NCI-H146 (cell line): ENCODE results near the gene AGMO.
A peak's percentile ranks its signal among the peaks of the same experiment; 100 is the strongest.

Source experiments
- DNase-seq: peaks from one replicate; lab custom pipeline; 2025; lab: John Stamatoyannopoulos, UW

Gene AGMO

GRCh38 chr7:15561835-15562234, at the start of gene AGMO:
Gene AGMO (minus strand): TSS chr7:15562015.
- DNase-seq = peak; percentile 80

GRCh38 chr7:15610503-15610902, 48.7 kb upstream of the AGMO start:
- no peak for DNase-seq

GRCh38 chr7:15609287-15609686, 47.5 kb upstream of the AGMO start:
- DNase-seq = no peak

DNA sequence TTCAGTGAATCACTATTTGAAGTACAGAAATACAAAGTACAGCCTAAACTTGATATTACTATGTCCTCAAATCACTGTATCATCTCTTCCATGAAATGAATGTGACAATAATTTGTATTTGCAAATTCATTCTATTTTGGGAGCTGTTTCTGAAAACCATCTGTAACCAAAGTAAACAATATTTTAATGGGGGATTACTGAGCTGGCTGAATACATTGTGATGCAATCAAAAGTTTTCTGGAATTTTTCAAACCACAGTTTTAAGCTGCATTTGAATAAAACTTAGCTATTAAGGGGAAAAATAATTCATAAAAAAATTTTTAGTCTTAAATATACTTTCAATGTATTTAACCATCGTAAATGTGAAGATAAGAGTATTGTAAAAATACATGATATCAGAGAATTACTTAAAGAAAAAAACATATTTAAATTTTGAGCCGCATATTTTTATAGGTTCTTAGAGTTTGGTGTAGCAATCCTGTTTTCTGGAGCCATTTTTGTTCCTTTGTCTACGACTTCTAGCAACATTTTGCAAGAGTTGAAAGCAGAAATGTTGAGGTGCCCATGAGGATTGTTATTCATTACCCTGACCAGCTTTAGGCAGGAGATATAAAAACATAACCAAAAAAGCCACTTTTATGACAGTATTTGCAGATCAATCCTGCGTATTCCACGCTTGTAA, 45.9 kb upstream of the AGMO start:
- DNase-seq = no peak

DNA sequence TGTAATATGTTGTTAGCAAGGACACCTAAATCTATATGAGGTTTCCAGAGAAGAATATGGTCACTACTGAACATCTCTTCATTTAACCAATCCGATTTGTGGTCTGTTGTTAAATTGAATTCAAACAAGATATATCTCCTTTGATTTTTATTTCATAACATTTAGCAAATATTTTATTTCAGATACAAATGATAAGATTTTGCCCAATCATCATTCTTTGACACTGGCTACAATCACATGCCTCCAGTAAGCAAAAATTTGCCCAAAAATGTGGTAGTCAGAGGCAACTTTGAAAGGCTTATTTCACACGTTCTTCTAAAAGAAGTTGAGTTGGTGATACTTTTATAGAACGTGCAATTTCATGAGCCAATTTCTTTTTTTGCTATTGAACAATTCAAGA, 44.7 kb upstream of the AGMO start:
- no peak for DNase-seq

GRCh38 chr7:15604166-15604565, 42.4 kb upstream of the AGMO start:
- no peak for DNase-seq

DNA sequence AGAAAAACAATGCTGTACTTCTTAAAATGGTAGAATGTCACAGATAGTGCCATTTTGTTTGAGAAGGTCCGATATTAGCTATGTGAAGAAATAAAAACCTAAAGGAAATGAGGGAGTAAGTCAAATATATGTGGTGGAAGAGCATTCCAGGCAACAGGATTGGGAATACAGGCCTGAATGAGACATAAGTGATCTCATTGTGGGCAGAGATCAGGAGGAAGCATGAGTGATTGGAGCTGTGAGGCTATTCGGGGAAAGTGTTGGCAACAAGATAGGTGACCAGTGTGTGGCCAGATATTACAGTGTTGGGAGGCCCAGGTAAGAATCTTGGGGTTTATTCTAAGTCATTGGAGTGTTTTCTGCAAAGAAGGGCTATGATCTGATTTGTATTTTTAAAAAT, 41.3 kb upstream of the AGMO start:
- no peak for DNase-seq

- DNase-seq = peak; percentile 84
Observed at GRCh38 chr7:15602236-15602635, 40.4 kb upstream of the AGMO start.

DNA sequence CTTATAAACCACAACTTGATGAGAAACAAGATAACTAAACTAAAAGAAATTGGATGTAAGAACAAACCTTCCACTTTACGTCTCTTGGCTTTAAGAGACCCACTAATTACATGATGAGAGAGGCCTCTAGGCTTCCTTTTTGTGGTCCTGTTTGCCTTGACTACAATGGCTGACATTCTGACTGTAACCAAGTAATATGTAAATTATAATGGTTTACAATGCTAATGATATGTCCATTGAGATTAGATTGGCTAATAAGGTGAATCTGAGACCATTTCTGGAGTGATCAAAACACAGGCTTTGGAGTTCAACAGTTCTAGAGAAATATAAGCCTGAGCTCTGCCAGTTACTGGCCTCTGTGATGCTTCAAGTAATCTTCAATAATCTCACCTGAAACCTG, 39.4 kb upstream of the AGMO start:
- DNase-seq = no peak

DNA sequence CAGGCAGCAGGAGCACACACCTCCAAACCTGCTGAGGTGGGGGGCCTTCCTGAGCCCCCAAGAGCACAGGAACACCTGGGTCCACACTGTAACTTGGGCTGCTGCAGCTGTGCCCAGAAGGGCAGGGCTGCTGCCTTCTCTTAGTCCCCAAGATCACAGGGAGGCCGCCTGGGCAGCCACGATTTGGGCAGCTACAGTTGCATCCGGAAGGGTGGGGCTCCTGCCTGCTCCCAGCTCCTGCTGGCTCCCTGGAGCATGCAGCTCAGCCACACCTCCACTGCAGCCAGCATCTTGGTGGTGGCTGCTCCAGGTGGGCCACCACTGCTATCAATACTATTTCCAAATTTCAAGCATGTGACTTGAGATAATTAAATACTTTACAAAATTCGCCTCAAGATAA, 38.5 kb upstream of the AGMO start:
- no peak for DNase-seq

DNA sequence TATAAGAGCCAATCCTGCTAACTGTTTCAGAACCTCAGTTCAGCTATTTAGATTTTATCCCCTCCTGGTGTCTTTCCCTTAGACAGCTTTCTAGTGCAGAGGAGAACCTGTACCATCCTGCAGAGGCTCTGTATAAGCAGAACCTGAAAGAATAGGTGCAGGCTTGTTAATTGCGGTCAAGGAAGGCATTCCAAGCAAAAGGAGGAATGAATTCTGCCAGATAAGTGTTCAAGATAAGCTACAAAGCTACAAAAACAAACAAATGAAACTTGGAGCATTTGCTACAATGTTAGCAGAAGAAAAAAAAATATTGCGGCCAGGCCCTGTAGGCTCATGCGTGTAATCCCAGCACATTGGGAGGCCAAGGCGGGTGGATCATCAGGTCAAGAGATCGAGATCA, 32.6 kb upstream of the AGMO start:
- no peak for DNase-seq

- DNase-seq = no peak
Observed at GRCh38 chr7:15593382-15593781, 31.6 kb upstream of the AGMO start.

- DNase-seq = no peak
Observed at GRCh38 chr7:15586266-15586665, 24.5 kb upstream of the AGMO start.

DNA sequence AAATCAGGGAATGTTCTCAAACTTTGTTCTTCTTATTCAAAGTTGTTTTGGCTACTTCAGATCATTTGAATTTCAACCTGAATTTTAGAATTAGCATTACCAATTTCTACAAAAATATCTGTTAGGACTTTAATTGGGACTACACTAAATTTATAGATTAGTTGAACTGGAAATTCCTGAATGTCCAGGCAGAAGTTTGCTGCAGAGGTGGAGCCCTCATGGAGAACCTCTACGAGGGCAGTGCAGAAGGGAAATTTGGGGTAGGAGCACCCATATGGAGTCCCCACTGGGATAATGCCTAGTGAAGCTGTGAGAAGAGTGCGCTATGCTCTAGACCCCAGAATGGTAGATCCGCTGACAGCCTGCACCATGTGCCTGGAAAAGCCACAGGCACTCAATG, 22.8 kb upstream of the AGMO start:
- DNase-seq = no peak

GRCh38 chr7:15582773-15583172, 21.0 kb upstream of the AGMO start:
- no peak for DNase-seq

GRCh38 chr7:15581352-15581951, 19.6 kb upstream of the AGMO start:
- DNase-seq = no peak

DNA sequence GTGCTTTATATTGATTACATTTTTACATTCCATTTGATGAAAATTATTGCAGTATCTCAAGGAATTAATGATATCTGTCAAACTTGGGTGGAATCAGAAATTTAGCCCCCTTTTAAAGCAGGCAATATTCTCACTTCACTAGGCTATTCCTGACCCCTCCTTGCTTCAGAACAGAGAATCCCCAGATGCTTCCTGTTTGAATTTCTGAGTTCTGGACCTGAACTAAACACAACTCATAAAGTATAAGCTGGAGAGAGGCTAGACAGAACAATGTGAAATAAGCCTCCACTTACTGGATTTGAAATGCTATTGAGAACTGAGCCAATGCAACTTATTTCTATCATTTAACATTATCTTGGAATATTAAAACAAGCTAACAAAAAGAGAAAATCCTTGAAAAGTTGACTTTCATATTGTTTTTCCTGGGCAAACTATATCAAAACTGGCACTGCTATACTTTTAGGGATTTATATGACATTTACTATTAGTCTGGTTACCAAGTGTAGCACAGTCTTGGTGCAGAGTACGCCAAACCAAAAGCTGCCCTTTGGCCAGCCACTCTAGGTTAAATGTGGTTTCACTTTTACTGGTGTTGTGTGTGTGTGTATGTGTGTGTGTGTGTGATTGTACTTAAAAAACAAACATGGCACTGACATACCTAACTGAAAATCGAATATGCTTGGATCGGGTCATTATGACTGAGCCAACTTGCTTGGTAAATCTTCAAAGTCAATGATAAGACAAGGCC, 19.0 kb upstream of the AGMO start:
- DNase-seq = no peak

GRCh38 chr7:15577600-15577999, 15.8 kb upstream of the AGMO start:
- no peak for DNase-seq

DNA sequence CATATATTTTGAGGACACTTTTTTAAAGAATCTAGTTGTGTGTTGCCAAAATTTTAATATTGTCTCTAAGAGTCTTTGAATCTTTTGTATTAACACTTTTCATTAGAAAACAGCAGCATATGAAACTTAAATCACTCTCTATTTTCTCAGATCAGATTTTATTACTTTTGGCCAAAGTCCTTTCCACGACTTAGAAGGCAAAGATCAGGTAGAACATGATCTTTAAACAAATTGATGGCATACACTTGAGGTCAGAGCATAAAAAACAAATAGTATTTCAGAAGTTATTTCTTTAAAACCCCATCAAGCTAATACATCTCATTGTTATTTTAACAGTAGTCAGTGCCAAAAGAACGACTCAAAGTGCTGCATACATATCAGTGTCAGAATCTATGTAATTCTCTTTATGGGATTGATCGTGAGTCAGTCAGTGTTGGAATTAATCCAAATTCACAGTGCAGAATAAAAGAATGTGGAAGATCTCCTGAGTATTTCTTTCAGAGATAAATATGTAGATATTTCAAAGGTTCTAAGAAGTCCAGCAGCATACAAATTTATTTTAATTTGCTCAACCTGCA, 9.6 kb upstream of the AGMO start:
- no peak for DNase-seq

GRCh38 chr7:15567652-15568051, 5.8 kb upstream of the AGMO start:
- DNase-seq = no peak

DNA sequence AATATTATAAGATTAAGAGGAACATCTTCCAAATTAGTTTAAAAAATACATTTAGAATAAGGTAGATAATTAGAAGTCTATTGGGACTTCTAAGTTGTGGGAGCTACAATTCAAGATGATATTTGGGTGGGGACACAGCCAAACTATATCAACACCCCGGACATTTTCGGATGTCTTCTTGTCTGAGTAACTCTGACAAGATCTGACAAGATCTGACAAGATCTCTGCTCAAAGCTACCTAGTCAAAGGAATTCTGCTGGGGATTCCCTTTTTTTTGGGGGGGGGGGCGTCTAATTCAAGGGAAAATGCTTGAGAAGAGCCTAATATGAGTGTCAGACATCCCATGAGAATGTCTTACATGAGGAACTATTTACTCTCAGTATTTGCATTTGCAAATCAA, 5.2 kb upstream of the AGMO start:
- no peak for DNase-seq

DNA sequence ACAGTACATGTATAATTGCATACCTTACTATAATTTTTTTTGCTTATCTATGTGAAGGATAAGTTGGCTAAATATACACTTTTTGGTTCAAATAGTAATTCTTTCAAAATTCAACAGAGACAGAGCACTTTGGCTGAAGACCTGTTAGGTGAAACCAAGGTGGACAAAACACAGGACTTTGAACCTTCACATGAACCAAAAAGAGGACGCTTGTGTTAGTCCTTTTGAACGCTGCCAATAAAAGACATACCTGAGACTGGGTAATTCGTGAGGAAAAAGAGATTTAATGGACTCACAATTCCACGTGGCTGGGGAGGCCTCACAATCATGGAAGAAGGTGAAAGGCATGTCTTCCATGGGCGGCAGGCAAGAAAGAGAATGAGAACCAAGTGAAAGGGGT, 4.7 kb upstream of the AGMO start:
- DNase-seq = no peak

- DNase-seq = no peak
Observed at GRCh38 chr7:15560968-15561367, 847 bp downstream of the AGMO start.
